Thyroid gland (tissue), 4 donors: ENCODE results near the gene UBE2J1. TPM values are rescaled to one million over a fixed set of nuclear protein-coding genes. Genes with fewer than 3 reads are reported as not detected.

Experiments used
- DNase-seq, 2 donors: peaks; one replicate each; pipeline ENCODE4 v3.0.0-alpha.2; 2019
- H3K27ac ChIP-seq, 3 donors: fragments of 200-600 bp; sonication (generic); 1 replicate in 2 of 3; 2 replicates in 1 of 3; pipeline ENCODE4 v1.5.1; 2016 to 2019; ENCODE audit warnings: mild to moderate bottlenecking in 1 of 3, moderate library complexity in 1 of 3
- H3K27me3 ChIP-seq: fragments of 200-600 bp; sonication (generic); one replicate; pipeline ENCODE4 v1.5.1; 2019
- H3K36me3 ChIP-seq, 2 donors: fragments of 200-600 bp; sonication (generic); one replicate each; pipeline ENCODE4 v1.5.1; 2016 to 2019
- H3K4me1 ChIP-seq, 2 donors: fragments of 200-600 bp; sonication (generic); one replicate each; pipeline ENCODE4 v1.5.1; 2017 to 2019
- H3K4me3 ChIP-seq, 3 donors: fragments of 200-600 bp; sonication (generic); replicated peaks in 1 of 3; 1 replicate in 2 of 3; 2 replicates in 1 of 3; pipeline ENCODE4 v1.5.1; 2016; ENCODE audit warnings: mild to moderate bottlenecking in 1 of 3
- H3K9me3 ChIP-seq: fragments of 200-600 bp; sonication (generic); one replicate; pipeline ENCODE4 v1.5.1; 2017
- CTCF ChIP-seq, 6 experiments: fragments of 200-600 bp in 3 of 6; fragments of 450-650 bp in 3 of 6; sonication (generic) in 3 of 6; IDR thresholded peaks; one replicate each; pipeline ENCODE4 v1.5.1; 2016 to 2019; ENCODE audit warnings: antibody characterized with exemption in 6 of 6, mild to moderate bottlenecking in 2 of 6, inconsistent platforms in 1 of 6, moderate library complexity in 1 of 6
- POLR2A ChIP-seq, 2 donors: fragments of 450-650 bp; IDR thresholded peaks; one replicate each; pipeline ENCODE4 v1.6.1; 2017; ENCODE audit warnings: antibody characterized with exemption in 2 of 2, mild to moderate bottlenecking in 2 of 2, moderate library complexity in 1 of 2
- WGBS, 2 donors: methylation state at CpG; one replicate each; pipeline ENCODE4 v1.1.5; 2017; 5-methylcytosine and 5-hydroxymethylcytosine counted together
- intact Hi-C: fragments of 100-400 bp; cut with DNase I; formaldehyde crosslinking; loops from one replicate; pipeline ENCODE4 v1.15.1; 2023
- total RNA-seq, 4 donors: library from RNA; depleted of rRNA; stranded (reverse); fragments of >200 nt; gene quantifications; one replicate each; pipeline ENCODE4 v1.2.3, GENCODE V29; 2016

The UBE2J1 gene
- total RNA-seq, 4 donors from 2014 or later, result 49.8 to 63.1 (median 51.9) TPM

- H3K36me3 ChIP-seq, result no peaks in the 10 kb centered on the region
- no peaks in the 10 kb centered on the region for H3K9me3 ChIP-seq
- no peak overlapping the region for H3K4me3 ChIP-seq
- peaks cover 0 to 14% of the 10 kb centered on the region in 2 donors for H3K4me1 ChIP-seq
- peak; percentile 55 to 60 for DNase-seq
- no peaks in the 10 kb centered on the region for H3K27me3 ChIP-seq
- intact Hi-C loops, result loop anchor here (10.0 kb wide), 1 partner anchor 53 kb away; the partner anchor contains the start of gene GABRR2
- WGBS, 2 donors, result 32 to 40% methylated on average over 6 of the region's 6 CpGs
- TF ChIP-seq POLR2A (IDR thresholded peaks at IDR 0.05) (no peak), CTCF (IDR thresholded peaks at IDR 0.05) (peak; percentile 36 to 73 (median 46))
- H3K27ac ChIP-seq, result no peak overlapping the region
These were observed 15.6 kb upstream of the UBE2J1 start for GRCh38 chr6:89368107-89368506.

- intact Hi-C loops, result loop anchor here (10.0 kb wide), 1 partner anchor 50 kb away; the partner anchor contains the start of gene GABRR2
- no peak overlapping the region for H3K27ac ChIP-seq
- TF ChIP-seq CTCF (IDR thresholded peaks at IDR 0.05), result no peak
- no peak for TF ChIP-seq POLR2A (IDR thresholded peaks at IDR 0.05)
- no peaks in the 10 kb centered on the region for H3K9me3 ChIP-seq
- H3K4me3 ChIP-seq, result no peak overlapping the region
- DNase-seq, result no peak
- H3K27me3 ChIP-seq, result no peaks in the 10 kb centered on the region
- H3K4me1 ChIP-seq, result peaks cover 0 to 5% of the 10 kb centered on the region in 2 donors
- no peaks in the 10 kb centered on the region for H3K36me3 ChIP-seq
These were observed 12.1 kb upstream of the UBE2J1 start for GRCh38 chr6:89364586-89364985.

- no peaks in the 10 kb centered on the region for H3K27me3 ChIP-seq
- H3K27ac ChIP-seq, result no peak overlapping the region
- no peak overlapping the region for H3K4me3 ChIP-seq
- no peak for DNase-seq
- H3K9me3 ChIP-seq, result no peaks in the 10 kb centered on the region
- TF ChIP-seq POLR2A (IDR thresholded peaks at IDR 0.05), result no peak
- TF ChIP-seq CTCF (IDR thresholded peaks at IDR 0.05), result no peak
- 84 to 91% methylated on average over 2 of the region's 2 CpGs for WGBS, 2 donors
- no peaks in the 10 kb centered on the region for H3K4me1 ChIP-seq
- intact Hi-C loops, result loop anchor here (10.0 kb wide), 1 partner anchor 46 kb away; the partner anchor contains the start of gene GABRR2
- H3K36me3 ChIP-seq, result no peaks in the 10 kb centered on the region
These were observed 8.6 kb upstream of the UBE2J1 start for GRCh38 chr6:89361171-89361570.

GRCh38 chr6:89360415-89360999 is 8.0 kb upstream of the UBE2J1 start:
- H3K9me3 ChIP-seq, result no peaks in the 10 kb centered on the region
- no peaks in the 10 kb centered on the region for H3K4me1 ChIP-seq
- intact Hi-C loops, result loop anchor here (10.0 kb wide), 1 partner anchor 46 kb away; the partner anchor contains the start of gene GABRR2
- H3K4me3 ChIP-seq, result no peak overlapping the region
- DNase-seq, result no peak
- H3K36me3 ChIP-seq, result no peaks in the 10 kb centered on the region
- H3K27me3 ChIP-seq, result no peaks in the 10 kb centered on the region
- no peak overlapping the region for H3K27ac ChIP-seq
- WGBS, 2 donors, result 97% methylated on average over 2 of the region's 2 CpGs
- TF ChIP-seq CTCF (IDR thresholded peaks at IDR 0.05), result no peak
- no peak for TF ChIP-seq POLR2A (IDR thresholded peaks at IDR 0.05)

- WGBS, 2 donors, result 11 to 32% methylated on average over 1 of the region's 1 CpG
- DNase-seq, result no peak
- intact Hi-C loops, result no loop called here
- Histone ChIP-seq H3K9me3 (no peaks in the 10 kb centered on the region), H3K27ac (no peak overlapping the region), H3K36me3 (no peaks in the 10 kb centered on the region), H3K4me3 (no peak overlapping the region), H3K4me1 (no peaks in the 10 kb centered on the region), H3K27me3 (no peaks in the 10 kb centered on the region)
- TF ChIP-seq POLR2A (IDR thresholded peaks at IDR 0.05), result no peak
- TF ChIP-seq CTCF (IDR thresholded peaks at IDR 0.05), result no peak
These were observed 7.0 kb upstream of the UBE2J1 start for GRCh38 chr6:89359561-89359960.
